ENCODE data around the gene CFAP300. TPM values are rescaled to one million over a fixed set of nuclear protein-coding genes. Genes with fewer than 3 reads are reported as not detected.
A peak's percentile ranks its signal among the peaks of the same experiment; 100 is the strongest.

The CFAP300 gene
- total RNA-seq, 1 donor from 2014 or later: 1.7 TPM

- no peak for TF ChIP-seq POLR2AphosphoS5 (IDR thresholded peaks at IDR 0.05; ENCODE audit: insufficient read depth in 1 of 2, low read depth in 1 of 2)
- no peak for TF ChIP-seq CTCF (IDR thresholded peaks at IDR 0.05)
- TF ChIP-seq POLR2A (IDR thresholded peaks at IDR 0.05): no peak
- intact Hi-C loops (cut with DNase I): no loop called here
- Histone ChIP-seq H3K36me3 (no peaks in the 10 kb centered on the region), H3K4me3 (peak overlapping the region; percentile 52 to 71), H3K9me3 (no peaks in the 10 kb centered on the region), H3K27ac (peak overlapping the region; percentile 66), H3K4me1 (peaks cover 5% of the 10 kb centered on the region), H3K27me3 (no peaks in the 10 kb centered on the region)
- DNase-seq (ENCODE audit: extremely low spot score in 2 of 2): no peak
Observed at GRCh38 chr11:102046841-102047240, 396 bp upstream of the CFAP300 start.

- Histone ChIP-seq H3K36me3 (no peaks in the 10 kb centered on the region), H3K9me3 (no peaks in the 10 kb centered on the region), H3K4me1 (peaks cover 5% of the 10 kb centered on the region), H3K27me3 (no peaks in the 10 kb centered on the region), H3K27ac (no peak overlapping the region), H3K4me3 (no peak overlapping the region)
- intact Hi-C loops (cut with DNase I): no loop called here
- DNase-seq (ENCODE audit: extremely low spot score in 2 of 2): no peak
- TF ChIP-seq POLR2AphosphoS5 (IDR thresholded peaks at IDR 0.05; ENCODE audit: insufficient read depth in 1 of 2, low read depth in 1 of 2): no peak
- no peak for TF ChIP-seq POLR2A (IDR thresholded peaks at IDR 0.05)
- TF ChIP-seq CTCF (IDR thresholded peaks at IDR 0.05): no peak
Observed at GRCh38 chr11:102050927-102051575, 3.8 kb downstream of the CFAP300 start.

GRCh38 chr11:102061276-102061675 lies 14.0 kb downstream of the CFAP300 start:
- no peak for DNase-seq (ENCODE audit: extremely low spot score in 2 of 2)
- H3K9me3 ChIP-seq: no peaks in the 10 kb centered on the region
- H3K4me1 ChIP-seq: no peaks in the 10 kb centered on the region
- intact Hi-C loops (cut with DNase I): no loop called here
- no peak overlapping the region for H3K4me3 ChIP-seq
- no peaks in the 10 kb centered on the region for H3K27me3 ChIP-seq
- H3K36me3 ChIP-seq: no peaks in the 10 kb centered on the region
- no peak for TF ChIP-seq CTCF (IDR thresholded peaks at IDR 0.05)
- no peak for TF ChIP-seq POLR2A (IDR thresholded peaks at IDR 0.05)
- TF ChIP-seq POLR2AphosphoS5 (IDR thresholded peaks at IDR 0.05; ENCODE audit: insufficient read depth in 1 of 2, low read depth in 1 of 2): no peak
- no peak overlapping the region for H3K27ac ChIP-seq

GRCh38 chr11:102062106-102062505 lies 14.9 kb downstream of the CFAP300 start:
- no peak for DNase-seq (ENCODE audit: extremely low spot score in 2 of 2)
- intact Hi-C loops (cut with DNase I): no loop called here
- Histone ChIP-seq H3K9me3 (no peaks in the 10 kb centered on the region), H3K36me3 (no peaks in the 10 kb centered on the region), H3K4me1 (no peaks in the 10 kb centered on the region), H3K27me3 (no peaks in the 10 kb centered on the region), H3K27ac (no peak overlapping the region), H3K4me3 (no peak overlapping the region)
- TF ChIP-seq POLR2AphosphoS5 (IDR thresholded peaks at IDR 0.05; ENCODE audit: insufficient read depth in 1 of 2, low read depth in 1 of 2) (no peak), POLR2A (IDR thresholded peaks at IDR 0.05) (no peak), CTCF (IDR thresholded peaks at IDR 0.05) (no peak)

GRCh38 chr11:102064316-102064715 lies 17.1 kb downstream of the CFAP300 start:
- no peak overlapping the region for H3K4me3 ChIP-seq
- no peaks in the 10 kb centered on the region for H3K27me3 ChIP-seq
- no peaks in the 10 kb centered on the region for H3K9me3 ChIP-seq
- intact Hi-C loops (cut with DNase I): no loop called here
- no peak for DNase-seq (ENCODE audit: extremely low spot score in 2 of 2)
- H3K4me1 ChIP-seq: no peaks in the 10 kb centered on the region
- TF ChIP-seq POLR2A (IDR thresholded peaks at IDR 0.05) (no peak), POLR2AphosphoS5 (IDR thresholded peaks at IDR 0.05; ENCODE audit: insufficient read depth in 1 of 2, low read depth in 1 of 2) (no peak), CTCF (IDR thresholded peaks at IDR 0.05) (no peak)
- H3K36me3 ChIP-seq: no peaks in the 10 kb centered on the region
- no peak overlapping the region for H3K27ac ChIP-seq
